ENCODE results near the gene KERA.

Gene KERA

GRCh38 chr12:91052026-91052425 lies 5.8 kb downstream of the KERA start:
- no peak overlapping the region for H2BK120ac ChIP-seq (ENCODE audit: low read depth, low read length)
- no peaks in the 10 kb centered on the region for H3K27me3 ChIP-seq (ENCODE audit: control insufficient read depth in 3 of 3, insufficient read depth in 3 of 3, low read depth in 1 of 3, low read length in 3 of 3)
- no peak overlapping the region for H4K91ac ChIP-seq (ENCODE audit: low read depth, low read length, poor library complexity)
- no peak overlapping the region for H3K4me2 ChIP-seq (ENCODE audit: insufficient read depth, low read length, poor library complexity, severe bottlenecking)
- H2AFZ ChIP-seq (ENCODE audit: low read length) = no peak overlapping the region
- H3K4me1 ChIP-seq (ENCODE audit: control insufficient read depth in 2 of 2, insufficient read depth in 1 of 2, low read depth in 1 of 2, low read length in 2 of 2) = no peaks in the 10 kb centered on the region
- H2BK15ac ChIP-seq (ENCODE audit: low read length) = no peak overlapping the region
- H3K27ac ChIP-seq (replicated peaks; ENCODE audit: low read length) = no peak overlapping the region
- no peak overlapping the region for H3K4me3 ChIP-seq (ENCODE audit: low read length in 2 of 2)
- no peaks in the 10 kb centered on the region for H3K36me3 ChIP-seq (replicated peaks in 1 of 2; ENCODE audit: control insufficient read depth in 2 of 2, insufficient read depth in 2 of 2, low read length in 2 of 2)
- H3K9ac ChIP-seq (ENCODE audit: low read depth, low read length, poor library complexity) = no peak overlapping the region
- H3K18ac ChIP-seq (ENCODE audit: low read length) = no peak overlapping the region
- H2AK5ac ChIP-seq (ENCODE audit: low read depth, low read length) = no peak overlapping the region
- DNase-seq (ENCODE audit: low spot score) = no peak
- H3K23ac ChIP-seq (ENCODE audit: low read depth, low read length, poor library complexity) = no peak overlapping the region
- H3K4ac ChIP-seq (ENCODE audit: low read length) = no peak overlapping the region
- H2BK5ac ChIP-seq (ENCODE audit: low read length) = no peak overlapping the region
- no peak overlapping the region for H4K8ac ChIP-seq (ENCODE audit: low read depth, low read length)
- H2BK12ac ChIP-seq (ENCODE audit: low read length) = no peak overlapping the region
- H3K14ac ChIP-seq (ENCODE audit: low read length) = no peak overlapping the region
- no peaks in the 10 kb centered on the region for H3K79me1 ChIP-seq (ENCODE audit: low read depth, low read length)
- H3K9me3 ChIP-seq (replicated peaks in 1 of 2; ENCODE audit: control insufficient read depth in 2 of 2, insufficient read depth in 1 of 2, low read depth in 1 of 2, low read length in 2 of 2) = no peaks in the 10 kb centered on the region

GRCh38 chr12:91044586-91044985 lies 13.2 kb downstream of the KERA start:
- Histone ChIP-seq H2BK5ac (ENCODE audit: low read length) (no peak overlapping the region), H3K27me3 (ENCODE audit: control insufficient read depth in 3 of 3, insufficient read depth in 3 of 3, low read depth in 1 of 3, low read length in 3 of 3) (no peaks in the 10 kb centered on the region), H3K4ac (ENCODE audit: low read length) (no peak overlapping the region), H4K91ac (ENCODE audit: low read depth, low read length, poor library complexity) (no peak overlapping the region), H3K79me1 (ENCODE audit: low read depth, low read length) (no peaks in the 10 kb centered on the region), H2AFZ (ENCODE audit: low read length) (no peak overlapping the region), H3K27ac (replicated peaks; ENCODE audit: low read length) (no peak overlapping the region), H3K4me2 (ENCODE audit: insufficient read depth, low read length, poor library complexity, severe bottlenecking) (no peak overlapping the region), H3K14ac (ENCODE audit: low read length) (no peak overlapping the region), H3K9ac (ENCODE audit: low read depth, low read length, poor library complexity) (no peak overlapping the region), H4K8ac (ENCODE audit: low read depth, low read length) (no peak overlapping the region), H2BK120ac (ENCODE audit: low read depth, low read length) (no peak overlapping the region), H3K9me3 (replicated peaks in 1 of 2; ENCODE audit: control insufficient read depth in 2 of 2, insufficient read depth in 1 of 2, low read depth in 1 of 2, low read length in 2 of 2) (no peaks in the 10 kb centered on the region), H3K23ac (ENCODE audit: low read depth, low read length, poor library complexity) (no peak overlapping the region), H3K4me3 (ENCODE audit: low read length in 2 of 2) (no peak overlapping the region), H3K4me1 (ENCODE audit: control insufficient read depth in 2 of 2, insufficient read depth in 1 of 2, low read depth in 1 of 2, low read length in 2 of 2) (no peaks in the 10 kb centered on the region), H3K18ac (ENCODE audit: low read length) (no peak overlapping the region), H2BK12ac (ENCODE audit: low read length) (no peak overlapping the region), H3K36me3 (replicated peaks in 1 of 2; ENCODE audit: control insufficient read depth in 2 of 2, insufficient read depth in 2 of 2, low read length in 2 of 2) (no peaks in the 10 kb centered on the region), H2BK15ac (ENCODE audit: low read length) (no peak overlapping the region), H2AK5ac (ENCODE audit: low read depth, low read length) (no peak overlapping the region)
- no CpG with 5 or more reads among the region's 2 CpGs for WGBS, 2 donors (ENCODE audit: extremely low coverage in 2 of 2, insufficient read length in 2 of 2, insufficient replicate concordance in 1 of 2)
- no peak for DNase-seq (ENCODE audit: low spot score)

GRCh38 chr12:91043408-91043807 lies 14.4 kb downstream of the KERA start:
- Histone ChIP-seq H3K79me1 (ENCODE audit: low read depth, low read length) (no peaks in the 10 kb centered on the region), H3K36me3 (replicated peaks in 1 of 2; ENCODE audit: control insufficient read depth in 2 of 2, insufficient read depth in 2 of 2, low read length in 2 of 2) (no peaks in the 10 kb centered on the region), H3K27ac (replicated peaks; ENCODE audit: low read length) (no peak overlapping the region), H3K4ac (ENCODE audit: low read length) (no peak overlapping the region), H2AK5ac (ENCODE audit: low read depth, low read length) (no peak overlapping the region), H3K23ac (ENCODE audit: low read depth, low read length, poor library complexity) (no peak overlapping the region), H4K91ac (ENCODE audit: low read depth, low read length, poor library complexity) (no peak overlapping the region), H2BK5ac (ENCODE audit: low read length) (no peak overlapping the region), H4K8ac (ENCODE audit: low read depth, low read length) (no peak overlapping the region), H3K4me3 (ENCODE audit: low read length in 2 of 2) (no peak overlapping the region), H3K9ac (ENCODE audit: low read depth, low read length, poor library complexity) (no peak overlapping the region), H3K9me3 (replicated peaks in 1 of 2; ENCODE audit: control insufficient read depth in 2 of 2, insufficient read depth in 1 of 2, low read depth in 1 of 2, low read length in 2 of 2) (no peaks in the 10 kb centered on the region), H2AFZ (ENCODE audit: low read length) (no peak overlapping the region), H3K18ac (ENCODE audit: low read length) (no peak overlapping the region), H2BK12ac (ENCODE audit: low read length) (no peak overlapping the region), H2BK120ac (ENCODE audit: low read depth, low read length) (no peak overlapping the region), H2BK15ac (ENCODE audit: low read length) (no peak overlapping the region), H3K14ac (ENCODE audit: low read length) (no peak overlapping the region), H3K27me3 (ENCODE audit: control insufficient read depth in 3 of 3, insufficient read depth in 3 of 3, low read depth in 1 of 3, low read length in 3 of 3) (no peaks in the 10 kb centered on the region), H3K4me2 (ENCODE audit: insufficient read depth, low read length, poor library complexity, severe bottlenecking) (no peak overlapping the region), H3K4me1 (ENCODE audit: control insufficient read depth in 2 of 2, insufficient read depth in 1 of 2, low read depth in 1 of 2, low read length in 2 of 2) (no peaks in the 10 kb centered on the region)
- DNase-seq (ENCODE audit: low spot score) = no peak
- no CpG with 5 or more reads among the region's 4 CpGs for WGBS, 2 donors (ENCODE audit: extremely low coverage in 2 of 2, insufficient read length in 2 of 2, insufficient replicate concordance in 1 of 2)

- Histone ChIP-seq H3K23ac (ENCODE audit: low read depth, low read length, poor library complexity) (no peak overlapping the region), H2BK12ac (ENCODE audit: low read length) (no peak overlapping the region), H3K18ac (ENCODE audit: low read length) (no peak overlapping the region), H2AK5ac (ENCODE audit: low read depth, low read length) (no peak overlapping the region), H3K4me1 (ENCODE audit: control insufficient read depth in 2 of 2, insufficient read depth in 1 of 2, low read depth in 1 of 2, low read length in 2 of 2) (no peaks in the 10 kb centered on the region), H3K27me3 (ENCODE audit: control insufficient read depth in 3 of 3, insufficient read depth in 3 of 3, low read depth in 1 of 3, low read length in 3 of 3) (no peaks in the 10 kb centered on the region), H3K36me3 (replicated peaks in 1 of 2; ENCODE audit: control insufficient read depth in 2 of 2, insufficient read depth in 2 of 2, low read length in 2 of 2) (no peaks in the 10 kb centered on the region), H3K14ac (ENCODE audit: low read length) (no peak overlapping the region), H3K4me2 (ENCODE audit: insufficient read depth, low read length, poor library complexity, severe bottlenecking) (no peak overlapping the region), H2BK120ac (ENCODE audit: low read depth, low read length) (no peak overlapping the region), H2AFZ (ENCODE audit: low read length) (no peak overlapping the region), H4K8ac (ENCODE audit: low read depth, low read length) (no peak overlapping the region), H3K27ac (replicated peaks; ENCODE audit: low read length) (no peak overlapping the region), H3K9me3 (replicated peaks in 1 of 2; ENCODE audit: control insufficient read depth in 2 of 2, insufficient read depth in 1 of 2, low read depth in 1 of 2, low read length in 2 of 2) (no peaks in the 10 kb centered on the region), H3K9ac (ENCODE audit: low read depth, low read length, poor library complexity) (no peak overlapping the region), H2BK5ac (ENCODE audit: low read length) (no peak overlapping the region), H3K79me1 (ENCODE audit: low read depth, low read length) (no peaks in the 10 kb centered on the region), H4K91ac (ENCODE audit: low read depth, low read length, poor library complexity) (no peak overlapping the region), H3K4me3 (ENCODE audit: low read length in 2 of 2) (no peak overlapping the region), H2BK15ac (ENCODE audit: low read length) (no peak overlapping the region), H3K4ac (ENCODE audit: low read length) (no peak overlapping the region)
- WGBS, 2 donors (ENCODE audit: extremely low coverage in 2 of 2, insufficient read length in 2 of 2, insufficient replicate concordance in 1 of 2) = no CpG with 5 or more reads among the region's 1 CpG
- DNase-seq (ENCODE audit: low spot score) = no peak
These were observed 17.6 kb downstream of the KERA start for GRCh38 chr12:91040096-91040755.

All from neuronal stem cell (in vitro differentiated cells).